HTR-8/SVneo (cell line): ENCODE measurements around the gene SREBF1.
A peak's percentile ranks its signal among the peaks of the same experiment; 100 is the strongest.

Experiments
- DNase-seq: peaks from one replicate; pipeline ENCODE4 v3.0.0; 2011; ENCODE audit warnings: low spot score, mixed read lengths; ENCODE audit not compliant: insufficient read length
- FAIRE-seq: peaks from 2 replicates; lab custom pipeline; 2011; peaks lifted over from hg19 to GRCh38; lab: Jason Lieb, UNC

SREBF1 gene

DNA sequence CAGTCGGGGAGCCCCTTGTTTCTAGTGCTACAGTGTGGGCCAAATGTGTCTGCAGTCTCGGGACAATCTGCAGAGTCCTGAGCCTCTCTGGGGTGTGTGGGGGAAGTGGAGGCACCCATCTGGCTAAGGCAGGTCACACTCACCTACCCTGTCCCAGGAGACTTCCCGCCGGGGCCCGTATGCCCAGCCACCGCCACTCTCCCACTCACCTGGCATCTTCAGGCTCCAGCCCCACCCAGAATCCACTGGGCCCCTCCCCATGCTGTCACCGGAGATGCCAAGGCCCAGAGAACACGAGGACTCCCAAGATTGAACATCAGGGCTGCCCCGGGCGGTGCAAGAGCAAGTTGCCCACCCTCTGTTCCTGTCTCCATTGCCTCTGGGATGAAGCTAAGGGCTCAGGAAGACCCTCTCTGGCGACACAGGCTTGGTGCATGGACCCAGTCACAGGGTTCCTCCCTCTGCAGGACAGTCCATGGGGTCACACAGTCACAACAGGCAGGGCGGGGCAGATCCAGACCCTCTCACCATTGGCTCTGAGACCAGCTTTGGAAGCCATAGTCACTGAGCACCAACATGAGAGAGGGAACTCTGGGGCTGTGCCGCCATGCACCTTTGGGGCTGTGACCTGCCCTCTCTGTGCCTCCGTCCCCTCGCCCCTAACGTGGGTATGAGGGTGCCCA, 38.1 kb downstream of the SREBF1 start:
- DNase-seq (no peak), FAIRE-seq (no peak)

DNA sequence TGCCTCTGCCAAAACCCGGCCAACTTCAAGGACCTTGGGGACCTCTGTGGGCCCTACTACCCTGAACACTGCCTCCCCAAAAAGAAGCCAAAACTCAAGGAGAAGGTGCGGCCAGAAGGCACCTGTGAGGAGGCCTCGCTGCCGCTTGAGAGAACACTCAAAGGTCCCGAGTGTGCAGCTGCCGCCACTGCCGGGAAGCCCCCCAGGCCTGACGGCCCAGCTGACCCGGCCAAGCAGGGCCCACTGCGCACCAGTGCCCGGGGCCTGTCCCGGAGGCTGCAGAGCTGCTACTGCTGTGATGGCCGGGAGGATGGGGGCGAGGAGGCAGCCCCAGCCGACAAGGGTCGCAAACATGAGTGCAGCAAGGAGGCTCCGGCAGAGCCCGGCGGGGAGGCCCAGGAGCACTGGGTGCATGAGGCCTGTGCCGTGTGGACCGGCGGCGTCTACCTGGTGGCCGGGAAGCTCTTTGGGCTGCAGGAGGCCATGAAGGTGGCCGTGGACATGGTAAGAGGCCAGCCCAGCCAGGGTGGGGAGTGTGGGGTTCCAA, 38.7 kb downstream of the SREBF1 start:
- FAIRE-seq: no peak

DNA sequence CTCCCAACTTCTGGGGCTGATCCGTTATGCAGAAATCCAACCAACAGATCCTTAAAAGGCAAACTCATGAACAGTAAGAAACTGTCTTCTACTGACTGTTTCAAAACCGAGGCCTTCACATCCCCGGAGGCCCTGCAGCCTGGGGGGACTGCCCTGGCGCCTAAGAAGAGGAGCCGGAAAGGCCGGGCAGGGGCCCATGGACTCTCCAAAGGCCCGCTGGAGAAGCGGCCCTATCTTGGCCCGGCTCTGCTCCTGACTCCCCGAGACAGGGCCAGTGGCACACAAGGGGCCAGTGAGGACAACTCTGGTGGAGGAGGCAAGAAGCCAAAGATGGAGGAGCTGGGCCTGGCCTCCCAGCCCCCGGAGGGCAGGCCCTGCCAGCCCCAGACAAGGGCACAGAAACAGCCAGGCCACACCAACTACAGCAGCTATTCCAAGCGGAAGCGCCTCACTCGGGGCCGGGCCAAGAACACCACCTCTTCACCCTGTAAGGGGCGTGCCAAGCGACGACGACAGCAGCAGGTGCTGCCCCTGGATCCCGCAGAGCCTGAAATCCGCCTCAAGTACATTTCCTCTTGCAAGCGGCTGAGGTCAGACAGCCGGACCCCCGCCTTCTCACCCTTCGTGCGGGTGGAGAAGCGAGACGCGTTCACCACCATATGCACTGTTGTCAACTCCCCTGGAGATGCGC, 39.5 kb downstream of the SREBF1 start:
- DNase-seq (no peak), FAIRE-seq (no peak)

More for the DNA sequence above, 38.7 kb downstream of the SREBF1 start:
- no peak for DNase-seq

DNA sequence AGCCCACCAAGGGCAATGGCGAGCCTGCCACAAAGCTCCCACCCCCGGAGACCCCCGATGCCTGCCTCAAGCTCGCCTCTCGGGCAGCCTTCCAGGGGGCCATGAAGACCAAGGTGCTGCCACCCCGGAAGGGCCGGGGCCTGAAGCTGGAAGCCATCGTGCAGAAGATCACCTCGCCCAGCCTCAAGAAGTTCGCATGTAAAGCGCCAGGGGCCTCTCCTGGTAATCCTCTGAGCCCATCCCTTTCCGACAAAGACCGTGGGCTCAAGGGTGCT, 40.1 kb downstream of the SREBF1 start:
- FAIRE-seq (no peak), DNase-seq (no peak)

DNA sequence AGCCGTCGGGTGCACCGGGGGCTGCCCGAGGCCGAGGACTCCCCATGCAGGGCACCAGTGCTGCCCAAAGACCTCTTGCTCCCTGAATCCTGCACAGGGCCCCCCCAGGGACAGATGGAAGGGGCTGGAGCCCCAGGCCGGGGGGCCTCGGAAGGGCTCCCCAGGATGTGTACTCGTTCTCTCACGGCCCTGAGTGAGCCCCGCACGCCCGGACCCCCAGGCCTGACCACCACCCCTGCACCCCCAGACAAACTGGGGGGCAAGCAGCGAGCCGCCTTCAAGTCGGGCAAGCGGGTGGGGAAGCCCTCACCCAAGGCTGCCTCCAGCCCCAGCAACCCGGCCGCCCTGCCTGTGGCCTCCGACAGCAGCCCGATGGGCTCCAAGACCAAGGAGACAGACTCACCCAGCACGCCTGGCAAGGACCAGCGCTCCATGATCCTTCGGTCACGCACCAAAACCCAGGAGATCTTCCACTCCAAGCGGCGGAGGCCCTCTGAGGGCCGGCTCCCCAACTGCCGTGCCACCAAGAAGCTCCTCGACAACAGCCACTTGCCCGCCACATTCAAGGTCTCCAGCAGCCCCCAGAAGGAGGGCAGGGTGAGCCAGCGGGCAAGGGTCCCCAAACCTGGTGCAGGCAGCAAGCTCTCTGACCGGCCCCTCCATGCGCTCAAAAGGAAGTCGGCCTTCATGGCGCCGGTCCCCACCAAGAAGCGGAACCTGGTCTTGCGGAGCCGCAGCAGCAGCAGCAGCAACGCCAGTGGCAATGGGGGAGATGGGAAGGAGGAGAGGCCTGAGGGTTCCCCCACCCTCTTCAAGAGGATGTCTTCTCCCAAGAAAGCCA, 40.6 kb downstream of the SREBF1 start:
- FAIRE-seq (no peak), DNase-seq (no peak)

DNA sequence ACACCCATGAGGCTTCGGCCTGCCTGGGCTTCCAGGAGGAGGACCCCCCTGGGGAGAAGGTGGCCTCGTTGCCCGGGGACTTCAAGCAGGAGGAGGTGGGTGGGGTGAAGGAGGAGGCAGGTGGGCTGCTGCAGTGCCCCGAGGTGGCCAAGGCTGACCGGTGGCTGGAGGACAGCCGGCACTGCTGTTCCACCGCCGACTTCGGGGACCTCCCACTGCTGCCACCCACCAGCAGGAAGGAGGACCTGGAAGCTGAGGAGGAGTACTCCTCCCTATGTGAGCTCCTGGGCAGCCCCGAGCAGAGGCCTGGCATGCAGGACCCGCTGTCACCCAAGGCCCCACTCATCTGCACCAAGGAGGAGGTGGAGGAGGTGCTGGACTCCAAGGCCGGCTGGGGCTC, 41.5 kb downstream of the SREBF1 start:
- DNase-seq: no peak
- FAIRE-seq: no peak

DNA sequence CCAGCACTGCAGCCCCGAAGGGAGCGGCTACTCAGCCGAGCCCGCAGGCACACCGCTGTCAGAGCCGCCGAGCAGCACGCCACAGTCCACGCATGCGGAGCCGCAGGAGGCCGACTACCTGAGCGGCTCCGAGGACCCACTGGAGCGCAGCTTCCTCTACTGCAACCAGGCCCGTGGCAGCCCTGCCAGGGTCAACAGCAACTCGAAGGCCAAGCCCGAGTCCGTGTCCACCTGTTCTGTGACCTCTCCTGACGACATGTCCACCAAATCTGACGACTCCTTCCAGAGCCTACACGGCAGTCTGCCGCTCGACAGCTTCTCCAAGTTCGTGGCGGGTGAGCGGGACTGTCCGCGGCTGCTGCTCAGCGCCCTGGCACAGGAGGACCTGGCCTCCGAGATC, 42.4 kb downstream of the SREBF1 start:
- no peak for FAIRE-seq
- DNase-seq: no peak

DNA sequence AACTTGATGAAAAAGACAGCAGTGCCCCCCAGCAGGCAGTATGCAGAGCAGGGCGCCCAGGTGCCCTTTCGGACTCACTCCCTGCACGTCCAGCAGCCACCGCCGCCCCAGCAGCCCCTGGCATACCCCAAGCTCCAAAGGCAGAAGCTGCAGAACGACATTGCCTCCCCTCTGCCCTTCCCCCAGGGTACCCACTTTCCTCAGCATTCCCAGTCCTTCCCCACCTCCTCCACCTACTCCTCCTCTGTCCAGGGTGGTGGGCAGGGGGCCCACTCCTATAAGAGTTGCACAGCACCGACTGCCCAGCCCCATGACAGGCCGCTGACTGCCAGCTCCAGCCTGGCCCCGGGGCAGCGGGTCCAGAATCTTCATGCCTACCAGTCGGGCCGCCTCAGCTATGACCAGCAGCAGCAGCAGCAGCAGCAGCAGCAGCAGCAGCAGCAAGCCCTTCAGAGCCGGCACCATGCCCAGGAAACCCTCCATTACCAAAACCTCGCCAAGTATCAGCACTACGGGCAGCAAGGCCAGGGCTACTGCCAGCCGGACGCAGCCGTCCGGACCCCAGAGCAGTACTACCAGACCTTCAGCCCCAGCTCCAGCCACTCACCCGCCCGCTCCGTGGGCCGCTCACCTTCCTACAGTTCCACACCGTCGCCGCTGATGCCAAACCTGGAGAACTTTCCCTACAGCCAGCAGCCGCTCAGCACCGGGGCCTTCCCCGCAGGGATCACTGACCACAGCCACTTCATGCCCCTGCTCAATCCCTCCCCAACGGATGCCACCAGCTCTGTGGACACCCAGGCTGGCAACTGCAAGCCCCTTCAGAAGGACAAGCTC, 43.2 kb downstream of the SREBF1 start:
- DNase-seq (no peak), FAIRE-seq (no peak)

DNA sequence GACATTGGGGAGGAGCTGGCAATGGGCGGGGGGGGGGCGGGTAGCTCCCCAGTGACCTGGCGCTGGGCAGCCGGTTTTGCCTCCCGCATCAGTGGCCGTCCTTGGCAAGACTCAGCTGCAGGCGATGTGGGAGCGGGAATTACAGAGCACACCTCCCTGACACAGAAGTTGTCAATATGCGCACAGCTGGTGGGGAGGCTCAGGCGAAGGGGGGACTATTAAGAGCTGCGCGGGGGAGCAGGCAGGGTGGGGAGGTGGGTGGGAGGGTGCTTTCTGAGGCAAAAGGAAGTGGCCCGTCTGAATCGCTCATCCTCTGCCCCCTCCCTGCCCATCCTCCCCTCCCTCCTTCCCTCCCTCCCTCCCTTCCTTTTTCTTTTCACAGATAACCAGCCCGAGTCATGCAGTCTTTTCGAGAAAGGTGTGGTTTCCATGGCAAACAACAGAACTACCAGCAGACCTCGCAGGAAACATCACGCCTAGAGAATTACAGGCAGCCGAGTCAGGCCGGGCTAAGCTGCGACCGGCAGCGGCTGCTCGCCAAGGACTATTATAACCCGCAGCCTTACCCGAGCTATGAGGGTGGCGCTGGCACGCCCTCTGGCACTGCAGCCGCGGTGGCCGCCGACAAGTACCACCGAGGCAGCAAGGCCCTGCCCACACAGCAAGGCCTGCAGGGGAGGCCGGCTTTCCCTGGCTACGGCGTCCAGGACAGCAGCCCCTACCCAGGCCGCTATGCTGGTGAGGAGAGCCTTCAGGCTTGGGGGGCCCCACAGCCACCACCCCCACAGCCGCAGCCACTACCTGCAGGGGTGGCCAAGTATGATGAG, 44.0 kb downstream of the SREBF1 start:
- DNase-seq: no peak
- FAIRE-seq: no peak

DNA sequence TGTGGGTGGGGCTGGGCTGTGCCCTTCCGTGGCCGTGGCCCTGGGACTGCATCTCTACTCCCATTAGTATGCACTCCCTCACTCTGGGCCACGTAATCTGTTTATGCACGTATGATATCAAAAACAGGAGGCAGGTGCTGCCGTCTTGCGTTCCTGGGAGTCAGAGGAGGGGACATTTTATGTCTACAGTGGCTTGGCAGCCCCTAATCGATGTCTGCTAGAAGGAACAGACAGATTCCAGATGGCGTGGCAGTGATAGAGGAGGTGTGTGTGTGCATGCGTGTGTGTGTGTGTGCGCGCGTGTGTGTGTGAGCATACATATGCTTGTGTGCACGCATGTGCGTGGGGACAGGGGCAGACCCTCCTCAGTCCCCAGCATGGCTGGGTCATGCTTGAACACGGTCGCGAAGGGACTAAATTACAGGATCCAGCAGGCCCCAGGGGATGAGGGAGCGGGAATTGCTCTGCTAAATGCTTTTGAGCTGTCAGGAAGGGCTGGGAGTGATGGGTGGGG, 44.7 kb downstream of the SREBF1 start:
- FAIRE-seq: peak; percentile 55
- DNase-seq: no peak

DNA sequence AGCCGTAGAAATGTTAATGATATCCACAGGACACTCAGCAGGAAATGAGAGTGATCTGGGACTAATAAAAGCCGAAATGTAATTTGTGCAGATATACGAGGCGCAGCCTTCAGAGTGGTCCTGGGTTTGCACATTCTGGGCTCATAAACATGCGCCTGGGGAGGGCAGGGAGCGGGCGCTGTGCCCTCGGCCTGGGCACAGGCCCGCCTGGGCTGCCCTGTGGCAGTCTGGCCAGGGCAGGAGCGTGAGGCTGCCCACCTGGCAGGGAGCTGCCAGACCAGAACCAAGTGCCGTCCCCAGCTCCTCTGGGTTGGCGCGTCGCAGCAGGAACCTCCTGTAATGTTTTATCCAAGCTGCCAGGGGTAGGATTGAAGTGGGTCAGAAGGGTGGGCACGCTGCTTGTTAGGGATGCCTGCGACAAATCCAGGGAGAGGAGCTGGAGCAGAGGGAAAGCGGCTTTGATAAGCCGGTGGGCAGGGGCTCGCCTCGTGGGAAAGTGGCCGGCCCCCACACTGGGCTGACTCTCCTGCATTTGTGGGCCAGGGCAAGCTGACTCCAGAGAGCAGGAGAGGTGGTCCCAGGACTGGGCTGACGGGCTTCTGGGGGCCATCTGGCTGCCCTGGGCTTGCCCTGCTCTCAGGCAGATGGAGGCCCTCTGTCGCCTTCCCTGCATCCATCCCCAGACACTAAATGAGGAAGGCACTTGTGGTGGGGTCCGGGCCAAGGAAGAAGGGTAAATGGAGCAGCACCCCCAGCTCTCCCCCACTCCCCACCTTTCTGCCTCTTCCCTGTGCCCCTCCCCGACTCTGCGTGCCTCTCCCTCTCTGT, 45.9 kb downstream of the SREBF1 start:
- no peak for FAIRE-seq
- DNase-seq: no peak

DNA sequence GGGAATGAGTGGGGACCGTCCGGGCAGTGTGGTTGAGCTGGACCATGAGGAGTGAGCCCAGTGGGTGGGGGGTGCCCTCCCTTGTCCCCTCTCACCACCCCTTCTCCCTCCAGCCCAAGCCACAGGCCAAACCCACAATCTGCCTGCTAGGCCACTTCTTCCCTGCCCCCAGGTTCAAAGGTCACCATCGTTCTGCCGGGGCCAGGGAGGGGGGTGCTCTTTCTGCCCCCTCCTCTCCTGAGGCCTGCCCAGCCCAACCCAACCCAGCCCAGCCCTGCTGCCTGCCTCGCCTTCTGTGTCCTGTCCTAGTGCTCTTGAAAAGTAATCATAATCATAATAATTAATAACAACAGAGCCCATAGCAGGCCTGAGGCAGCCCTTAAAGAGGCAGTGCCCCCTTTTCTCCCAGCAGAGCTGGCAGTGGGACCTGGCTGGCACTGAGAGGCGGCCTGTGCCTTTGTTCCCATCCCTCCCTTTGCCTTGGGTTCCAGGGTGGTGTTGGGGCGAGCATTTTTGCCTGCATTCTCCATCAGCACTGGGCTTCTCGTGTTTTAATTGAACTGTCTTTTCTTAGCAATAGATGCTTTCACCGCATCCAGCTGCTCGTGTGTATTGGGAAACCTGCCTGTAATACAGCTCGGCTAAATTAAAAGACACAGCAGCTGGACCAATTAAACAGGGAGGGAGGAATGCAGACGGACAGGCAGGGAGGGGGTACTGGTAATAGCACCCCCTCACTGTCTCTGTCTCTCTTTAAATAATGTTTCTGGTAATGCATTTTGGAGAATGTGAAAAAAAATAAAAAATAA, 46.8 kb downstream of the SREBF1 start:
- DNase-seq (no peak), FAIRE-seq (no peak)

DNA sequence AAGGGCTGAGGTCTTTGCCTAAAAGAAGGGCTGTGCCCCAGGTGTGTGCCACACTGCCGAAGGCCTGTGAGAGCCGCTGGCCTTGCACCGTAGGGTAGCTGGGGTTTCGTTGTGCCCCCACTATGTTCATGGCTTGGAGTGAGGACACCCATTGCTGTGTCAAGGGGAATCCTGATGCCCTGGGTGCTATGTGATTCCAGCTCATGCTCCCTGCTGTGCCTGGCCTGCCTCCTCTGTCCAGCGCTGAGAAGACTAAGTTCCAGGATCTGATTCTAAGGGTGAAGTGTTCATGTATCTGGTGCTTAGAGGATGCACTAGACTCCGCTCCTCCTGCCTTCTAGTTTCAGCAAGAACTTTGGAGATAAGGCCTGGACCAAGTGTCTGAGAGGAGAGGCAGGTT, 47.4 kb downstream of the SREBF1 start:
- no peak for DNase-seq
- FAIRE-seq: no peak

DNA sequence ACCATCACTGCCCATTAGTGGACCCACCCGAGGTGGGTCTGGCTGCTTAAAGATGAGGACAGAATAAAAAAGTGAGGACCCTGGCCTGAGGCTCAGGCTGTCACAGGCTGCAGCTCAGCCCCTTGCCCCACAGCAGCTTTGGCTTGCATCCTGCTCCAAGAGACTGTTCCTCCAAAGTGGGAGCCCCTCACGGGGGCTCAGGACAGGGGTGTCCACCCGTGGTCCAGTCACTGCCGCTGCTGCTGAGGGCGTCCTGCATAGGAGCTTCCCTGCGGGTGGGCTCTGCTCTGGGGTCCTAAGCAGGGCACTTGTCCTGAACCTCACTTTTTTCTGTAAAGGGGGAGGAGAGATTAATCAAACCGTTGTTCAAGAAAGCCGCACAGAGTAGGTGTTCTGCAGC, 47.8 kb downstream of the SREBF1 start:
- FAIRE-seq: no peak
- DNase-seq: no peak

DNA sequence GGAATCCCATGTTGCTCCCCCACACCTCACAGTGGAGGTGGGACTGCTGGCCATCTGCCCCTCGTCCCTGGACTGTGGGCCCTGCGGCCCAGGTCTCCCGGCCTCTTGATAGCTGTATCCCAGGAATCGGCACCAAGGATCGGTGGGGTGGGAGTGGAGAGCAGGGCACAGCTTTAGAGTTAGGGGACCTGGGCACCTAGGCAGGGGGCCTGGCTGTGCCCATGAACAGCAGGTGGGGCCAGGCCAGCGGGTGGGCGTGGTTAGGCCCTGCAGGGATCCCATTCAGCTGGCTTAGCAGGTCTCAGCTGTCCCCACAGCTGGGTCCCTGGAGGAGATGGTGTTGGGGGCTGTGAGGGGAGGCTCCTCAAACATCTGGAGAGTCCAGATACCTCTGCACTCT, 49.2 kb downstream of the SREBF1 start:
- DNase-seq: no peak

DNA sequence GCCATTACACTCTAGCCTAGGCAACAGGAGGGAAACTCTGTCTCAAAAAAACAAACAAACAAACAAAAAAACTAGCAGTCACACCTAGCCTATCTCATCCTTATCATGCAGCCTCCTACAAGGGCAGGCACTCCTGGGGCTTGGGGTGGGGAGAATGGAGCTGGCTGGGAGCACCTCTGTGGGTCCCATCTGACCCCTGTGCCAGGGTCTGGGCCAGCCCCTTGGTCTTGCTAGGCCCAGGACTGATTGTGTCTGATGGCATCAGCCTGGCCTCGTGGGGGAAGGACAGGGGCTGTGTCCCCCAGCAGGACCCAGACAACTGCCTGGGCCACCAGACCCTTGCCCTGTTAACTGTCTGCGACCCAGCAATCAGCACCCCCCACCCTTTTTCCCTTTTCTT, 49.8 kb downstream of the SREBF1 start:
- FAIRE-seq (no peak), DNase-seq (no peak)

More for the DNA sequence above, 49.2 kb downstream of the SREBF1 start:
- FAIRE-seq: no peak

DNA sequence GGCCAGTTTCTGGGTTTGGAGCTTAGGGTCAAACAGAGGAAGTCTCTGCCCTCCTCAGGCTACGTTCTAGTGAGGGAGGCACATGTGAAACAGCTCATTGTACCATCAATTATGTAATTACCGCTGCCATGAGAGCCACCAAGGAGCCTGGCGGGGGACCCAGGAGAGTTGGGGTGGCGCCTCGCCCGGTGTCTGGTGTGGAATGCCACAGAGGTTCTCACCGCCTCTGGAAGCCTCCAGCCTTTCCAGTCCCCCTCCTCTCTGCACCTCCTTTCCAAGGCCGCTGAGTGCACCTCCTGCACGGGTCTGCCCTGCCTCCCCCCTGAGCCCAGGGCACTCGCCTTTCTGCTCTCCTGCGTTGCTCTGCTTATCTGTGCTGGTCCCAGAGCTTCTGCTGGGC, 51.4 kb downstream of the SREBF1 start:
- DNase-seq: no peak
- no peak for FAIRE-seq
